GM12892 (cell line): ENCODE data around the gene MSANTD2.

Source experiments
- POLR2A ChIP-seq: IDR thresholded peaks from 2 replicates; pipeline ENCODE4 v1.6.1; 2011; ENCODE audit warnings: low read depth, low read length, control low read depth
- POLR2AphosphoS5 ChIP-seq: IDR thresholded peaks from 2 replicates; pipeline ENCODE4 v1.6.1; 2011; ENCODE audit warnings: low read depth, low read length, control low read depth
- TAF1 ChIP-seq: IDR thresholded peaks from 2 replicates; pipeline ENCODE4 v1.6.1; 2011; ENCODE audit warnings: low read depth, mild to moderate bottlenecking, control low read depth, low read length, borderline replicate concordance

- TF ChIP-seq POLR2A (no peak), POLR2AphosphoS5 (no peak), TAF1 (no peak)
These were observed 14.5 kb upstream of the MSANTD2 start for GRCh38 chr11:124814739-124815138.
